ENCODE results near the gene LMOD1. TPM values are rescaled to one million over a fixed set of nuclear protein-coding genes. Genes with fewer than 3 reads are reported as not detected.

The LMOD1 gene
- total RNA-seq, 4 donors from 2014 or later = 12.8 to 39.5 (median 22.6) TPM

GRCh38 chr1:201887116-201887866 is 59.1 kb downstream of the LMOD1 start:
- in situ Hi-C loops (cut with MboI; ENCODE audit: low sequenced_read_pairs in 4 of 4) (loop anchor here in 3 of 4 donors (25.0 kb wide), 1 partner anchor 250 kb away; the partner anchor contains the start of gene ARL8A (in 3 of the 3)), intact Hi-C loops (cut with DNase I; ENCODE audit: low total_unique reads) (loop anchor here (5.0 to 10.0 kb wide), 4 partner anchors 60 to 1388 kb away; partner anchors contain the start of genes IPO9 and PHLDA3)
- Histone ChIP-seq H3K27ac (peak overlapping the region; percentile 90 to 98 (median 94)), H3K9me3 (no peaks in the 10 kb centered on the region), H3K36me3 (no peaks in the 10 kb centered on the region), H3K4me3 (no peak overlapping the region), H3K4me1 (peaks cover 88 to 90% of the 10 kb centered on the region in 2 donors), H3K27me3 (no peaks in the 10 kb centered on the region)
- no peak for TF ChIP-seq CTCF (IDR thresholded peaks at IDR 0.05 in 4 of 5, conservative IDR thresholded peaks at IDR 0.05 in 1 of 5)
- TF ChIP-seq POLR2A (IDR thresholded peaks at IDR 0.05) = no peak
- ATAC-seq (no peak), DNase-seq (peak in 1 of 2 donors; percentile 19)

- Histone ChIP-seq H3K27me3 (no peaks in the 10 kb centered on the region), H3K9me3 (no peaks in the 10 kb centered on the region), H3K4me1 (peaks cover 88 to 91% of the 10 kb centered on the region in 2 donors), H3K4me3 (no peak overlapping the region), H3K36me3 (no peaks in the 10 kb centered on the region), H3K27ac (peak overlapping the region; percentile 90 to 98 (median 94))
- ATAC-seq (no peak), DNase-seq (peak; percentile 45 to 61)
- in situ Hi-C loops (cut with MboI; ENCODE audit: low sequenced_read_pairs in 4 of 4) = loop anchor here in 3 of 4 donors (25.0 kb wide), 1 partner anchor 251 kb away; the partner anchor contains the start of gene ARL8A (in 3 of the 3)
- peak; percentile 6 to 15 for TF ChIP-seq POLR2A (IDR thresholded peaks at IDR 0.05)
- no peak for TF ChIP-seq CTCF (IDR thresholded peaks at IDR 0.05 in 4 of 5, conservative IDR thresholded peaks at IDR 0.05 in 1 of 5)
- intact Hi-C loops (cut with DNase I; ENCODE audit: low total_unique reads) = loop anchor here (5.0 to 10.0 kb wide), 4 partner anchors 59 to 1389 kb away; partner anchors contain the start of genes IPO9 and PHLDA3
Observed at GRCh38 chr1:201886103-201886885, 60.1 kb downstream of the LMOD1 start.

GRCh38 chr1:201885531-201886075 is 60.7 kb downstream of the LMOD1 start:
- intact Hi-C loops (cut with DNase I; ENCODE audit: low total_unique reads) = loop anchor here (5.0 to 10.0 kb wide), 4 partner anchors 58 to 1389 kb away; partner anchors contain the start of genes IPO9 and PHLDA3
- H3K4me1 ChIP-seq = peaks cover 88 to 91% of the 10 kb centered on the region in 2 donors
- DNase-seq (peak; percentile 63 to 78), ATAC-seq (peak; percentile 25 to 27)
- TF ChIP-seq CTCF (IDR thresholded peaks at IDR 0.05 in 4 of 5, conservative IDR thresholded peaks at IDR 0.05 in 1 of 5) (no peak), POLR2A (IDR thresholded peaks at IDR 0.05) (no peak)
- peak overlapping the region; percentile 90 to 98 (median 94) for H3K27ac ChIP-seq
- no peak overlapping the region for H3K4me3 ChIP-seq
- no peaks in the 10 kb centered on the region for H3K36me3 ChIP-seq
- no peaks in the 10 kb centered on the region for H3K9me3 ChIP-seq
- in situ Hi-C loops (cut with MboI; ENCODE audit: low sequenced_read_pairs in 4 of 4) = loop anchor here in 3 of 4 donors (25.0 kb wide), 1 partner anchor 252 kb away; the partner anchor contains the start of gene ARL8A (in 3 of the 3)
- no peaks in the 10 kb centered on the region for H3K27me3 ChIP-seq

- intact Hi-C loops (cut with DNase I; ENCODE audit: low total_unique reads) (loop anchor here (5.0 to 10.0 kb wide), 4 partner anchors 172 to 1390 kb away; partner anchors contain the start of gene PHLDA3), in situ Hi-C loops (cut with MboI; ENCODE audit: low sequenced_read_pairs in 4 of 4) (loop anchor here in 3 of 4 donors (25.0 kb wide), 1 partner anchor 253 kb away; the partner anchor contains the start of gene ARL8A (in 3 of the 3))
- no peaks in the 10 kb centered on the region for H3K9me3 ChIP-seq
- peaks cover 77 to 92% of the 10 kb centered on the region in 2 donors for H3K4me1 ChIP-seq
- no peak overlapping the region for H3K4me3 ChIP-seq
- ATAC-seq (peak; percentile 62 to 67), DNase-seq (peak; percentile 76 to 93)
- TF ChIP-seq CTCF (IDR thresholded peaks at IDR 0.05 in 4 of 5, conservative IDR thresholded peaks at IDR 0.05 in 1 of 5) = no peak
- TF ChIP-seq POLR2A (IDR thresholded peaks at IDR 0.05) = peak; percentile 56 to 71
- no peaks in the 10 kb centered on the region for H3K27me3 ChIP-seq
- H3K27ac ChIP-seq = peak overlapping the region; percentile 90 to 98 (median 94)
- no peaks in the 10 kb centered on the region for H3K36me3 ChIP-seq
Observed at GRCh38 chr1:201884425-201884824, 61.9 kb downstream of the LMOD1 start.

Data from gastrocnemius medialis (tissue), 4 donors.